Fibroblast of mammary gland (primary cell): Measurements from ENCODE around the gene PRR30.
A peak's percentile ranks its signal among the peaks of the same experiment; 100 is the strongest.

Source experiments
- DNase-seq: peaks from one replicate; pipeline ENCODE4 v3.0.0-alpha.2; 2010; ENCODE audit warnings: low read depth
- H3K4me3 ChIP-seq: 2 replicates; pipeline ENCODE4 v1.5.1; 2011; ENCODE audit warnings: low read depth, mild to moderate bottlenecking, low read length, moderate library complexity; ENCODE audit not compliant: control insufficient read depth
- CTCF ChIP-seq: conservative IDR thresholded peaks from 2 replicates; pipeline ENCODE4 v1.5.1; 2011; ENCODE audit warnings: low read depth, low read length, inconsistent platforms; ENCODE audit not compliant: control insufficient read depth, insufficient read depth

PRR30 gene

GRCh38 chr2:27139310-27139709 is at the start of gene PRR30:
TSS of gene PRR30 (minus strand) at chr2:27139410. CDS start at chr2:27138329, 1,081 bp downstream.
- DNase-seq: no peak
- no peak within 1 kb of the TSS for H3K4me3 ChIP-seq
- TF ChIP-seq CTCF: no peak

DNA sequence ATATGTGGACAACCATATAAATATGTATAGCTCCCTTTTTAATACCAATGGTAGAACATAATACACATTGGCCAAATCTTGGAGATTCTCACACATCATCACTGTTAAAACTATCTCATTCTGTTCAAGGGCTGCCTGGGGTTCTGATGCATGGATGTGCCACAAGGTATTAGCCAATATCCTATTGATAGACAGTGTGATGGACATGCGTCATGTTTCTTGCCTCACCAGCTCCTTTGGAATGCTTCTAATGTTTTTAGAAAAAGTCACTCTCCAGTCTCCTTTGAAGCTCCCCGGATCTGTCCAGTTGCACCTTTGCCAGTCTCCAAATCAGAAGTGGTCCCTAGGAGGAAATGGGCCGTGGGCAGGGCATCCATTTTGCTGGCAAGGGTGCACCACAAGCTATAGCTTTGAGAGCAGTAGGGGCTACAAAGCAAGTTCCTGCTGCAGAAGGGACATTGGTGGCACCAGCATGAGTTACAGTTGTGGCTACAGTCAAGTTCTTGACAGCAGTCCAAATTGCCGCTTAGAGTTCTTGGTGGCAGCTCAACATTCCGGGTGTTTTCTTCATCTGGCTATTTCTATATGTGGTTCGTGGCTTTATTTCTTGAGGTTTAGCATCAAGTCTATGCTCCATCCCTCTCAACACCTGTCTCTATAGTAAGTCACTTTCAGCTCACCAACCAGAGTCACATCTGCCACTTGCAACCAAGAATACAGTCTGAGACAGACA is 47.6 kb upstream of the PRR30 start:
- DNase-seq: no peak
- no peak for TF ChIP-seq CTCF
- H3K4me3 ChIP-seq: no peak overlapping the region

GRCh38 chr2:27185331-27186026 is 46.3 kb upstream of the PRR30 start:
- peak; percentile 80 for DNase-seq
- TF ChIP-seq CTCF: no peak
- no peak overlapping the region for H3K4me3 ChIP-seq

DNA sequence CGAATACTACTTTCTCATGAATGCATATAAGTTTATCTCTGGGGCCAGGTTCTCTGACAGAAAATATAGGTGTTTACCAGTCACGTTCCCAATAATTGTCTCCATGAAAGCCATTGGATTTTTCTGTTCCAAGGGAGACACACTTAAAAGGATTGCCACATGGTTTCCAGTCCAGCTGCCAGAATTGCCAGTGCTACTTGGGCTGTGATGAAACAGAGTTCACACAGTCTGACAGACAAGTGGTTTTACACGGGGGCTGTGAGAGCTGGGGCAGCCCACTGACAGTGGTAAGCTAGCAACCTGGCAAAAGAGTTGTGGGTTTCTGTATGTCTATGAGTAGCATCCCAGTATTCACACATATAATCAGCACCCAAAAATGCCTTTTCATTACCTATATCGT is 44.9 kb upstream of the PRR30 start:
- H3K4me3 ChIP-seq: no peak overlapping the region
- peak; percentile 57 for DNase-seq
- TF ChIP-seq CTCF: no peak

- peak; percentile 88 for DNase-seq
- TF ChIP-seq CTCF: no peak
- H3K4me3 ChIP-seq: no peak overlapping the region
Measured at GRCh38 chr2:27182346-27182745, 43.1 kb upstream of the PRR30 start.

GRCh38 chr2:27179344-27180000 is 40.3 kb upstream of the PRR30 start:
- no peak for DNase-seq
- TF ChIP-seq CTCF: no peak
- no peak overlapping the region for H3K4me3 ChIP-seq
